GM18498 (cell line): Measurements from ENCODE around the gene LYRM1.
"Not testable (repeated sequence)": the region's sequence is repeated elsewhere in the genome, so short reads cannot be mapped to it uniquely, and the experiment has no call there.

Experiments
- ATAC-seq: cut with Tn5 transposase; IDR thresholded peaks from one replicate; pipeline ENCODE4 v1.9.1; 2021; ENCODE audit warnings: mild to moderate bottlenecking, moderate library complexity; ENCODE audit not compliant: unreplicated experiment

LYRM1 gene

DNA sequence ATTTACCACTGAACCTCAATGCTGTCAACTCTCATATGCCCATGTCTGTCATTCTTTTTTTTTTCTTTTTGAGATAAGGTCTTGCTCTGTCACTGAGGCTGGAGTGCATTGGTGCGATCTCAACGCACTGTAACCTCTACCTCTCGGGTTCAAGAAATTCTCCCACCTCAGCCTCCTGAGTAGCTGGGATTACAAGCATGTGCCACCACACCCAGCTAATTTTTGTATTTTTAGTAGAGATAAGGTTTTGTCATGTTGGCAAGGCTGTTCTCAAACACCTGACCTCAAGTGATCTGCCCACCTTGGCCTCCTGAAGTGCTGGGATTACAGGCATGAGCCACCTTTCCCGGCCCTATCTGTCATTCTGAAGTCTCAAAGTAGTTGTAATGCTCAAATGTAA lies 72.6 kb downstream of the LYRM1 start:
- ATAC-seq, result not testable (repeated sequence)
